CD4-positive, alpha-beta T cell treated with Interleukin-10 for 1 hour (primary cell): ENCODE measurements around the gene PGM1.

Experiments used
- DNase-seq: peaks from one replicate; pipeline ENCODE4 v3.0.0-alpha.2; 2020

PGM1 gene

GRCh38 chr1:63669151-63669961 is 76.1 kb downstream of the PGM1 start:
- DNase-seq: no peak

- DNase-seq: no peak
Observed at GRCh38 chr1:63670164-63670563, 77.0 kb downstream of the PGM1 start.

- DNase-seq: no peak
Observed at GRCh38 chr1:63671514-63671913, 78.3 kb downstream of the PGM1 start.

- no peak for DNase-seq
Observed at GRCh38 chr1:63674238-63674864, 81.1 kb downstream of the PGM1 start.

- no peak for DNase-seq
Observed at GRCh38 chr1:63674865-63675419, 81.7 kb downstream of the PGM1 start.

GRCh38 chr1:63675420-63675931 is 82.3 kb downstream of the PGM1 start:
- no peak for DNase-seq

GRCh38 chr1:63677497-63677896 is 84.3 kb downstream of the PGM1 start:
- DNase-seq: no peak

GRCh38 chr1:63678200-63678599 is 85.0 kb downstream of the PGM1 start:
- DNase-seq: no peak

- no peak for DNase-seq
Observed at GRCh38 chr1:63679076-63679475, 85.9 kb downstream of the PGM1 start.

GRCh38 chr1:63679589-63679988 is 86.4 kb downstream of the PGM1 start:
- DNase-seq: no peak

GRCh38 chr1:63682936-63683335 is 89.7 kb downstream of the PGM1 start:
- DNase-seq: no peak

- no peak for DNase-seq
Observed at GRCh38 chr1:63683759-63684158, 90.5 kb downstream of the PGM1 start.

- no peak for DNase-seq
Observed at GRCh38 chr1:63686696-63687095, 93.5 kb downstream of the PGM1 start.

GRCh38 chr1:63688302-63688890 is 95.2 kb downstream of the PGM1 start:
- DNase-seq: no peak

GRCh38 chr1:63690966-63691700 is 97.9 kb downstream of the PGM1 start:
- no peak for DNase-seq

- peak; percentile 24 for DNase-seq
Observed at GRCh38 chr1:63691701-63692425, 98.7 kb downstream of the PGM1 start.

- no peak for DNase-seq
Observed at GRCh38 chr1:63693944-63694571, 100.8 kb downstream of the PGM1 start.

- DNase-seq: no peak
Observed at GRCh38 chr1:63698001-63698838, 105.0 kb downstream of the PGM1 start.

GRCh38 chr1:63701187-63701586 is 108.0 kb downstream of the PGM1 start:
- DNase-seq: no peak

- DNase-seq: no peak
Observed at GRCh38 chr1:63703701-63704107, 110.5 kb downstream of the PGM1 start.

GRCh38 chr1:63704443-63704842 is 111.2 kb downstream of the PGM1 start:
- DNase-seq: no peak
